H9 (cell line): ENCODE results near the gene TRMT6. TPM values are rescaled to one million over a fixed set of nuclear protein-coding genes. Genes with fewer than 3 reads are reported as not detected.

Experiments
- DNase-seq: peaks from one replicate; pipeline ENCODE4 v3.0.0-alpha.2; 2017
- H2AFZ ChIP-seq: one replicate; pipeline ENCODE4 v1.6.1; 2013; ENCODE audit warnings: mild to moderate bottlenecking, low read length, control low read depth, moderate library complexity
- H2AK5ac ChIP-seq: 2 replicates; pipeline ENCODE4 v1.6.1; 2013; ENCODE audit warnings: low read length, control low read depth, mixed read lengths; ENCODE audit not compliant: insufficient read length
- H2BK120ac ChIP-seq: one replicate; pipeline ENCODE4 v1.6.1; 2013; ENCODE audit warnings: low read depth, mild to moderate bottlenecking, low read length, control low read depth, inconsistent platforms; ENCODE audit not compliant: poor library complexity, severe bottlenecking
- H2BK12ac ChIP-seq: 2 replicates; pipeline ENCODE4 v1.6.1; 2013; ENCODE audit warnings: low read length, control low read depth, mixed read lengths, low read depth; ENCODE audit not compliant: insufficient read length
- H2BK15ac ChIP-seq: 2 replicates; pipeline ENCODE4 v1.6.1; 2013; ENCODE audit warnings: low read depth, low read length, control low read depth
- H2BK20ac ChIP-seq: one replicate; pipeline ENCODE4 v1.6.1; 2013; ENCODE audit warnings: low read depth, mild to moderate bottlenecking, low read length, control low read depth, inconsistent platforms; ENCODE audit not compliant: poor library complexity, severe bottlenecking
- H2BK5ac ChIP-seq: 2 replicates; pipeline ENCODE4 v1.6.1; 2013; ENCODE audit warnings: low read length, control low read depth, mixed read lengths; ENCODE audit not compliant: insufficient read length
- H3K14ac ChIP-seq: 2 replicates; pipeline ENCODE4 v1.6.1; 2013; ENCODE audit warnings: low read length, control low read depth; ENCODE audit not compliant: insufficient read depth
- H3K18ac ChIP-seq: 2 replicates; pipeline ENCODE4 v1.6.1; 2013; ENCODE audit warnings: low read depth, mild to moderate bottlenecking, mixed read lengths, low read length, control low read depth; ENCODE audit not compliant: insufficient read length
- H3K23ac ChIP-seq: 2 replicates; pipeline ENCODE4 v1.6.1; 2013; ENCODE audit warnings: low read length, control low read depth, mixed read lengths, low read depth; ENCODE audit not compliant: insufficient read length
- H3K23me2 ChIP-seq: 2 replicates; pipeline ENCODE4 v1.6.1; 2013; ENCODE audit warnings: low read depth, mild to moderate bottlenecking, mixed read lengths, low read length, control low read depth; ENCODE audit not compliant: insufficient read length, poor library complexity, severe bottlenecking
- H3K27ac ChIP-seq: 2 replicates; pipeline ENCODE4 v1.5.1; 2013; ENCODE audit warnings: low read length, control low read depth, mixed read lengths, low read depth; ENCODE audit not compliant: insufficient read length
- H3K27me3 ChIP-seq: 2 replicates; pipeline ENCODE4 v1.6.1; 2013; ENCODE audit warnings: low read length, control low read depth, inconsistent platforms; ENCODE audit not compliant: insufficient read depth
- H3K4ac ChIP-seq: 2 replicates; pipeline ENCODE4 v1.6.1; 2013; ENCODE audit warnings: low read depth, mild to moderate bottlenecking, control low read depth, inconsistent platforms, low read length, moderate library complexity
- H3K4me1 ChIP-seq: 2 replicates; pipeline ENCODE4 v1.6.1; 2013; ENCODE audit warnings: low read length, control low read depth, inconsistent platforms; ENCODE audit not compliant: insufficient read depth
- H3K4me2 ChIP-seq: 2 replicates; pipeline ENCODE4 v1.6.1; 2013; ENCODE audit warnings: low read length, control low read depth, mixed read lengths; ENCODE audit not compliant: insufficient read length, insufficient read depth
- H3K56ac ChIP-seq: 2 replicates; pipeline ENCODE4 v1.6.1; 2013; ENCODE audit warnings: low read depth, mild to moderate bottlenecking, mixed read lengths, low read length, control low read depth; ENCODE audit not compliant: insufficient read length
- H3K79me1 ChIP-seq: 2 replicates; pipeline ENCODE4 v1.6.1; 2013; ENCODE audit warnings: low read depth, mild to moderate bottlenecking, moderate library complexity, low read length, control low read depth, inconsistent platforms; ENCODE audit not compliant: insufficient read depth, poor library complexity, severe bottlenecking
- H3K79me2 ChIP-seq: 2 replicates; pipeline ENCODE4 v1.6.1; 2013; ENCODE audit warnings: low read length, control low read depth, inconsistent platforms; ENCODE audit not compliant: insufficient read depth
- H3K9ac ChIP-seq: 2 replicates; pipeline ENCODE4 v1.6.1; 2013; ENCODE audit warnings: low read length, control low read depth, mixed read lengths; ENCODE audit not compliant: insufficient read length; ENCODE audit errors: extremely low read depth
- H3K9me3 ChIP-seq: one replicate; pipeline ENCODE4 v1.6.1; 2013; ENCODE audit warnings: low read depth, low read length, inconsistent platforms; ENCODE audit not compliant: control insufficient read depth
- H3T11ph ChIP-seq: one replicate; pipeline ENCODE4 v1.6.1; 2013; ENCODE audit warnings: mild to moderate bottlenecking, low read length, control low read depth, inconsistent platforms
- H4K20me1 ChIP-seq: one replicate; pipeline ENCODE4 v1.6.1; 2013; ENCODE audit not compliant: control insufficient read depth, insufficient read length, insufficient read depth
- H4K5ac ChIP-seq: 2 replicates; pipeline ENCODE4 v1.6.1; 2013; ENCODE audit warnings: low read depth, mild to moderate bottlenecking, mixed read lengths, low read length, control low read depth; ENCODE audit not compliant: insufficient read length
- H4K8ac ChIP-seq: replicated peaks from 2 replicates; pipeline ENCODE4 v1.6.1; 2013; ENCODE audit warnings: low read length, control low read depth, mixed read lengths, low read depth; ENCODE audit not compliant: insufficient read length
- H4K91ac ChIP-seq: 2 replicates; pipeline ENCODE4 v1.6.1; 2013; ENCODE audit warnings: low read depth, mild to moderate bottlenecking, moderate library complexity, mixed read lengths, low read length, control low read depth; ENCODE audit not compliant: insufficient read length
- H3K27ac Mint-ChIP-seq, 3 experiments: 2 replicates in 2 of 3; 3 replicates in 1 of 3; pipeline ENCODE4 v1.8.0; 2020 to 2021; ENCODE audit warnings: mixed read lengths in 3 of 3, mild to moderate bottlenecking in 1 of 3, moderate library complexity in 1 of 3
- H3K27me3 Mint-ChIP-seq: 2 replicates; pipeline ENCODE4 v1.8.0; 2021; ENCODE audit warnings: low read depth, mild to moderate bottlenecking, moderate library complexity, mixed read lengths
- H3K36me3 Mint-ChIP-seq, 3 experiments: 2 replicates in 2 of 3; 3 replicates in 1 of 3; pipeline ENCODE4 v1.8.0; 2020 to 2021; ENCODE audit warnings: low read depth in 3 of 3, mixed read lengths in 3 of 3; ENCODE audit not compliant: insufficient read depth in 1 of 3
- H3K4me1 Mint-ChIP-seq, 2 experiments: 2 replicates each; pipeline ENCODE4 v1.8.0; 2020; ENCODE audit warnings: mixed read lengths in 2 of 2
- H3K4me3 Mint-ChIP-seq, 2 experiments: 2 replicates in 1 of 2; 3 replicates in 1 of 2; pipeline ENCODE4 v1.8.0; 2020 to 2021; ENCODE audit warnings: mild to moderate bottlenecking in 2 of 2, mixed read lengths in 2 of 2, moderate library complexity in 1 of 2
- H3K9me3 Mint-ChIP-seq, 2 experiments: 2 replicates in 1 of 2; 3 replicates in 1 of 2; pipeline ENCODE4 v1.8.0; 2020; ENCODE audit warnings: mild to moderate bottlenecking in 2 of 2, mixed read lengths in 2 of 2, moderate library complexity in 1 of 2
- CTCF ChIP-seq: fragments of 200-600 bp; sonication (generic); conservative IDR thresholded peaks from 3 replicates; pipeline ENCODE4 v1.8.0; 2021; ENCODE audit warnings: antibody characterized with exemption, mild to moderate bottlenecking
- WGBS: extraction: QIAGEN DNeasy Blood & Tissue Kit; methylation state at CpG from one replicate; pipeline ENCODE4 v1.1.7; 2013; ENCODE audit warnings: missing lambda C conversion rate, low lambda C conversion rate, mixed read lengths; ENCODE audit not compliant: insufficient read length; ENCODE audit errors: extremely low coverage; 5-methylcytosine and 5-hydroxymethylcytosine counted together
- total RNA-seq: library from RNA; stranded (reverse); gene quantifications from 2 replicates; pipeline ENCODE4 v1.2.1, GENCODE V29; 2021

The TRMT6 gene
- total RNA-seq, 1 experiment from 2014 or later, result 34.4 TPM

- Histone ChIP-seq H3K4ac (no peak overlapping the region), H3K4me2 (no peak overlapping the region), H3K4me1 (no peaks in the 10 kb centered on the region), H3K23me2 (no peaks in the 10 kb centered on the region), H3K79me1 (no peaks in the 10 kb centered on the region), H3T11ph (no peak overlapping the region), H4K8ac (no peak overlapping the region), H3K27ac (no peak overlapping the region), H2BK15ac (no peak overlapping the region), H2BK12ac (no peak overlapping the region), H2BK20ac (no peak overlapping the region), H3K18ac (no peak overlapping the region), H3K56ac (no peak overlapping the region), H2BK5ac (no peak overlapping the region), H2AFZ (no peak overlapping the region), H3K23ac (no peak overlapping the region), H3K79me2 (no peaks in the 10 kb centered on the region; the same call in 1 of the 2 replicates), H3K27me3 (no peaks in the 10 kb centered on the region), H4K20me1 (no peaks in the 10 kb centered on the region), H2AK5ac (no peak overlapping the region), H4K91ac (no peak overlapping the region), H3K9ac (no peak overlapping the region), H2BK120ac (no peak overlapping the region), H4K5ac (no peak overlapping the region), H3K9me3 (no peaks in the 10 kb centered on the region), H3K14ac (no peak overlapping the region)
- Mint-ChIP-seq H3K27ac (no peak overlapping the region), H3K36me3 (no peaks in the 10 kb centered on the region), H3K27me3 (peaks cover 25% of the 10 kb centered on the region), H3K4me1 (no peaks in the 10 kb centered on the region), H3K4me3 (no peak overlapping the region), H3K9me3 (no peaks in the 10 kb centered on the region; a peak in 1 of 5 replicates)
- no CpG with 5 or more reads among the region's 1 CpG for WGBS
- no peak for DNase-seq
- TF ChIP-seq CTCF, result no peak
Observed at GRCh38 chr20:5899444-5899843, 50.9 kb downstream of the TRMT6 start.
